Measurements from ENCODE around the gene CMSS1.

The CMSS1 gene

GRCh38 chr3:99863002-99863401 lies 45.3 kb downstream of the CMSS1 start:
- WGBS (ENCODE audit: extremely low coverage, insufficient coverage, low lambda C conversion rate): no CpG with 5 or more reads among the region's 6 CpGs
- H3K18ac ChIP-seq (ENCODE audit: low read length): no peak overlapping the region
- no peak overlapping the region for H4K5ac ChIP-seq (ENCODE audit: low read length)
- H4K8ac ChIP-seq (ENCODE audit: low read depth, low read length): no peak overlapping the region
- DNase-seq: no peak
- no peak overlapping the region for H3K23ac ChIP-seq (ENCODE audit: low read length)
- no peak overlapping the region for H3K9ac ChIP-seq (ENCODE audit: low read length)
- H3K27ac ChIP-seq (ENCODE audit: low read depth, low read length): no peak overlapping the region
- no peaks in the 10 kb centered on the region for H3K79me2 ChIP-seq (ENCODE audit: control insufficient read depth, insufficient read depth, low read length)
- no peaks in the 10 kb centered on the region for H3K27me3 ChIP-seq (ENCODE audit: insufficient read depth, low read length, poor library complexity)
- no peak overlapping the region for H2BK120ac ChIP-seq (ENCODE audit: low read depth, low read length)
- no peak overlapping the region for H3K4ac ChIP-seq (ENCODE audit: low read depth, low read length)
- no peaks in the 10 kb centered on the region for H3K36me3 ChIP-seq (ENCODE audit: control insufficient read depth, insufficient read depth, low read length)
- no peak overlapping the region for H2BK5ac ChIP-seq (ENCODE audit: low read length)
- H3K56ac ChIP-seq (ENCODE audit: low read length): no peak overlapping the region
- H2BK15ac ChIP-seq (replicated peaks; ENCODE audit: low read depth): no peak overlapping the region
- no peak overlapping the region for H3K4me2 ChIP-seq (ENCODE audit: low read length)
- no peak overlapping the region for H2AK5ac ChIP-seq (ENCODE audit: low read length)
- no peak overlapping the region for H3K4me3 ChIP-seq (ENCODE audit: low read length)
- H3K4me1 ChIP-seq (ENCODE audit: control insufficient read depth, low read depth, low read length): peaks cover 4% of the 10 kb centered on the region
- peaks cover 7% of the 10 kb centered on the region for H3K79me1 ChIP-seq (ENCODE audit: low read length)

GRCh38 chr3:99863588-99863987 lies 45.9 kb downstream of the CMSS1 start:
- no peaks in the 10 kb centered on the region for H3K36me3 ChIP-seq (ENCODE audit: control insufficient read depth, insufficient read depth, low read length)
- WGBS (ENCODE audit: extremely low coverage, insufficient coverage, low lambda C conversion rate): no CpG with 5 or more reads among the region's 2 CpGs
- no peak overlapping the region for H4K8ac ChIP-seq (ENCODE audit: low read depth, low read length)
- H3K18ac ChIP-seq (ENCODE audit: low read length): no peak overlapping the region
- no peak for DNase-seq
- H3K79me2 ChIP-seq (ENCODE audit: control insufficient read depth, insufficient read depth, low read length): no peaks in the 10 kb centered on the region
- H2AK5ac ChIP-seq (ENCODE audit: low read length): no peak overlapping the region
- H2BK120ac ChIP-seq (ENCODE audit: low read depth, low read length): no peak overlapping the region
- H4K5ac ChIP-seq (ENCODE audit: low read length): no peak overlapping the region
- no peak overlapping the region for H2BK15ac ChIP-seq (replicated peaks; ENCODE audit: low read depth)
- no peak overlapping the region for H3K9ac ChIP-seq (ENCODE audit: low read length)
- H3K79me1 ChIP-seq (ENCODE audit: low read length): peaks cover 7% of the 10 kb centered on the region
- H3K27me3 ChIP-seq (ENCODE audit: insufficient read depth, low read length, poor library complexity): no peaks in the 10 kb centered on the region
- no peak overlapping the region for H3K4me3 ChIP-seq (ENCODE audit: low read length)
- no peak overlapping the region for H3K27ac ChIP-seq (ENCODE audit: low read depth, low read length)
- peaks cover 6% of the 10 kb centered on the region for H3K4me1 ChIP-seq (ENCODE audit: control insufficient read depth, low read depth, low read length)
- no peak overlapping the region for H3K56ac ChIP-seq (ENCODE audit: low read length)
- H3K23ac ChIP-seq (ENCODE audit: low read length): no peak overlapping the region
- H3K4me2 ChIP-seq (ENCODE audit: low read length): no peak overlapping the region
- H3K4ac ChIP-seq (ENCODE audit: low read depth, low read length): no peak overlapping the region
- no peak overlapping the region for H2BK5ac ChIP-seq (ENCODE audit: low read length)

GRCh38 chr3:99864289-99864688 lies 46.6 kb downstream of the CMSS1 start:
- Histone ChIP-seq H3K56ac (ENCODE audit: low read length) (no peak overlapping the region), H4K8ac (ENCODE audit: low read depth, low read length) (no peak overlapping the region), H2BK120ac (ENCODE audit: low read depth, low read length) (no peak overlapping the region), H3K23ac (ENCODE audit: low read length) (no peak overlapping the region), H2BK15ac (replicated peaks; ENCODE audit: low read depth) (no peak overlapping the region), H3K4ac (ENCODE audit: low read depth, low read length) (no peak overlapping the region), H3K4me3 (ENCODE audit: low read length) (no peak overlapping the region), H3K27ac (ENCODE audit: low read depth, low read length) (no peak overlapping the region), H3K79me2 (ENCODE audit: control insufficient read depth, insufficient read depth, low read length) (no peaks in the 10 kb centered on the region), H3K79me1 (ENCODE audit: low read length) (peaks cover 7% of the 10 kb centered on the region), H3K18ac (ENCODE audit: low read length) (no peak overlapping the region), H3K9ac (ENCODE audit: low read length) (no peak overlapping the region), H2AK5ac (ENCODE audit: low read length) (no peak overlapping the region), H3K4me1 (ENCODE audit: control insufficient read depth, low read depth, low read length) (peaks cover 6% of the 10 kb centered on the region), H2BK5ac (ENCODE audit: low read length) (no peak overlapping the region), H4K5ac (ENCODE audit: low read length) (no peak overlapping the region), H3K4me2 (ENCODE audit: low read length) (no peak overlapping the region), H3K27me3 (ENCODE audit: insufficient read depth, low read length, poor library complexity) (no peaks in the 10 kb centered on the region), H3K36me3 (ENCODE audit: control insufficient read depth, insufficient read depth, low read length) (no peaks in the 10 kb centered on the region)
- no CpG with 5 or more reads among the region's 2 CpGs for WGBS (ENCODE audit: extremely low coverage, insufficient coverage, low lambda C conversion rate)
- DNase-seq: no peak

GRCh38 chr3:99865321-99865720 lies 47.7 kb downstream of the CMSS1 start:
- no peak for DNase-seq
- H3K18ac ChIP-seq (ENCODE audit: low read length): no peak overlapping the region
- no peak overlapping the region for H3K27ac ChIP-seq (ENCODE audit: low read depth, low read length)
- no peak overlapping the region for H3K4me3 ChIP-seq (ENCODE audit: low read length)
- H3K56ac ChIP-seq (ENCODE audit: low read length): no peak overlapping the region
- H2AK5ac ChIP-seq (ENCODE audit: low read length): no peak overlapping the region
- no peak overlapping the region for H3K4me2 ChIP-seq (ENCODE audit: low read length)
- no peak overlapping the region for H2BK5ac ChIP-seq (ENCODE audit: low read length)
- no peaks in the 10 kb centered on the region for H3K27me3 ChIP-seq (ENCODE audit: insufficient read depth, low read length, poor library complexity)
- H3K4me1 ChIP-seq (ENCODE audit: control insufficient read depth, low read depth, low read length): peaks cover 6% of the 10 kb centered on the region
- no peak overlapping the region for H3K23ac ChIP-seq (ENCODE audit: low read length)
- no peaks in the 10 kb centered on the region for H3K79me2 ChIP-seq (ENCODE audit: control insufficient read depth, insufficient read depth, low read length)
- peaks cover 7% of the 10 kb centered on the region for H3K79me1 ChIP-seq (ENCODE audit: low read length)
- no peaks in the 10 kb centered on the region for H3K36me3 ChIP-seq (ENCODE audit: control insufficient read depth, insufficient read depth, low read length)
- no CpG with 5 or more reads among the region's 1 CpG for WGBS (ENCODE audit: extremely low coverage, insufficient coverage, low lambda C conversion rate)
- H4K5ac ChIP-seq (ENCODE audit: low read length): no peak overlapping the region
- no peak overlapping the region for H2BK120ac ChIP-seq (ENCODE audit: low read depth, low read length)
- H2BK15ac ChIP-seq (replicated peaks; ENCODE audit: low read depth): no peak overlapping the region
- no peak overlapping the region for H4K8ac ChIP-seq (ENCODE audit: low read depth, low read length)
- H3K4ac ChIP-seq (ENCODE audit: low read depth, low read length): no peak overlapping the region
- H3K9ac ChIP-seq (ENCODE audit: low read length): no peak overlapping the region

GRCh38 chr3:99866261-99866761 lies 48.6 kb downstream of the CMSS1 start:
- H3K56ac ChIP-seq (ENCODE audit: low read length): no peak overlapping the region
- H4K8ac ChIP-seq (ENCODE audit: low read depth, low read length): no peak overlapping the region
- no peak overlapping the region for H2BK15ac ChIP-seq (replicated peaks; ENCODE audit: low read depth)
- H2BK120ac ChIP-seq (ENCODE audit: low read depth, low read length): no peak overlapping the region
- no peaks in the 10 kb centered on the region for H3K36me3 ChIP-seq (ENCODE audit: control insufficient read depth, insufficient read depth, low read length)
- H3K27me3 ChIP-seq (ENCODE audit: insufficient read depth, low read length, poor library complexity): no peaks in the 10 kb centered on the region
- no peak overlapping the region for H4K5ac ChIP-seq (ENCODE audit: low read length)
- H2AK5ac ChIP-seq (ENCODE audit: low read length): no peak overlapping the region
- no peak overlapping the region for H2BK5ac ChIP-seq (ENCODE audit: low read length)
- no peak overlapping the region for H3K4me3 ChIP-seq (ENCODE audit: low read length)
- no peak overlapping the region for H3K4me2 ChIP-seq (ENCODE audit: low read length)
- DNase-seq: no peak
- no peak overlapping the region for H3K27ac ChIP-seq (ENCODE audit: low read depth, low read length)
- H3K79me1 ChIP-seq (ENCODE audit: low read length): peaks cover 7% of the 10 kb centered on the region
- H3K18ac ChIP-seq (ENCODE audit: low read length): no peak overlapping the region
- no peak overlapping the region for H3K4ac ChIP-seq (ENCODE audit: low read depth, low read length)
- H3K79me2 ChIP-seq (ENCODE audit: control insufficient read depth, insufficient read depth, low read length): no peaks in the 10 kb centered on the region
- peaks cover 6% of the 10 kb centered on the region for H3K4me1 ChIP-seq (ENCODE audit: control insufficient read depth, low read depth, low read length)
- no peak overlapping the region for H3K23ac ChIP-seq (ENCODE audit: low read length)
- no peak overlapping the region for H3K9ac ChIP-seq (ENCODE audit: low read length)
- WGBS (ENCODE audit: extremely low coverage, insufficient coverage, low lambda C conversion rate): no CpG with 5 or more reads among the region's 3 CpGs

- Histone ChIP-seq H3K4ac (ENCODE audit: low read depth, low read length) (no peak overlapping the region), H3K27me3 (ENCODE audit: insufficient read depth, low read length, poor library complexity) (no peaks in the 10 kb centered on the region), H2BK15ac (replicated peaks; ENCODE audit: low read depth) (no peak overlapping the region), H3K4me1 (ENCODE audit: control insufficient read depth, low read depth, low read length) (peaks cover 8% of the 10 kb centered on the region), H3K36me3 (ENCODE audit: control insufficient read depth, insufficient read depth, low read length) (no peaks in the 10 kb centered on the region), H2BK5ac (ENCODE audit: low read length) (no peak overlapping the region), H3K4me2 (ENCODE audit: low read length) (no peak overlapping the region), H3K9ac (ENCODE audit: low read length) (no peak overlapping the region), H3K79me1 (ENCODE audit: low read length) (peaks cover 5% of the 10 kb centered on the region), H4K8ac (ENCODE audit: low read depth, low read length) (no peak overlapping the region), H3K79me2 (ENCODE audit: control insufficient read depth, insufficient read depth, low read length) (no peaks in the 10 kb centered on the region), H2AK5ac (ENCODE audit: low read length) (no peak overlapping the region), H3K18ac (ENCODE audit: low read length) (no peak overlapping the region), H3K27ac (ENCODE audit: low read depth, low read length) (no peak overlapping the region), H3K23ac (ENCODE audit: low read length) (no peak overlapping the region), H3K56ac (ENCODE audit: low read length) (no peak overlapping the region), H2BK120ac (ENCODE audit: low read depth, low read length) (no peak overlapping the region), H3K4me3 (ENCODE audit: low read length) (no peak overlapping the region), H4K5ac (ENCODE audit: low read length) (no peak overlapping the region)
- WGBS (ENCODE audit: extremely low coverage, insufficient coverage, low lambda C conversion rate): no CpG with 5 or more reads among the region's 3 CpGs
- DNase-seq: no peak
Observed at GRCh38 chr3:99867594-99868310, 50.1 kb downstream of the CMSS1 start.
